Activated naive CD8-positive, alpha-beta T cell treated with anti-CD3 and anti-CD28 coated beads, Interleukin-2, amount 10 ng/mL, durations not matched to agents 7 days and 5 days (primary cell): ENCODE results near the gene CREB3L1. TPM values are rescaled to one million over a fixed set of nuclear protein-coding genes. Genes with fewer than 3 reads are reported as not detected.

Experiments used
- ATAC-seq: fragments of 150-1000 bp; cut with Tn5 transposase; one replicate; pipeline ENCODE4 v1.10.0; 2021; ENCODE audit warnings: low read depth, moderate library complexity
- POLR2A ChIA-PET: fragments of 350-600 bp; sonication (Branson Sonifier 250); formaldehyde crosslinking; loops from one replicate; lab custom pipeline; 2021; ENCODE audit warnings: antibody characterized with exemption; lab: Charles Lee
- DNase-seq: peaks from one replicate; pipeline ENCODE4 v3.0.0; 2021
- H3K27ac Mint-ChIP-seq: one replicate; pipeline ENCODE4 v1.8.0; 2022; ENCODE audit warnings: mild to moderate bottlenecking, mixed read lengths
- H3K27me3 Mint-ChIP-seq: one replicate; pipeline ENCODE4 v1.8.0; 2022; ENCODE audit warnings: mild to moderate bottlenecking, moderate library complexity, mixed read lengths
- H3K36me3 Mint-ChIP-seq: one replicate; pipeline ENCODE4 v1.8.0; 2021; ENCODE audit warnings: mild to moderate bottlenecking, mixed read lengths
- H3K4me1 Mint-ChIP-seq: one replicate; pipeline ENCODE4 v1.8.0; 2021; ENCODE audit warnings: mixed read lengths
- H3K4me3 Mint-ChIP-seq: one replicate; pipeline ENCODE4 v1.8.0; 2022; ENCODE audit warnings: mild to moderate bottlenecking, moderate library complexity, mixed read lengths
- H3K9me3 Mint-ChIP-seq: one replicate; pipeline ENCODE4 v1.8.0; 2021; ENCODE audit warnings: mixed read lengths
- total RNA-seq, 2 experiments: library from RNA; stranded (reverse); gene quantifications; one replicate each; pipeline ENCODE4 v1.2.3, GENCODE V29; 2021

The CREB3L1 gene
- total RNA-seq = not detected

DNA sequence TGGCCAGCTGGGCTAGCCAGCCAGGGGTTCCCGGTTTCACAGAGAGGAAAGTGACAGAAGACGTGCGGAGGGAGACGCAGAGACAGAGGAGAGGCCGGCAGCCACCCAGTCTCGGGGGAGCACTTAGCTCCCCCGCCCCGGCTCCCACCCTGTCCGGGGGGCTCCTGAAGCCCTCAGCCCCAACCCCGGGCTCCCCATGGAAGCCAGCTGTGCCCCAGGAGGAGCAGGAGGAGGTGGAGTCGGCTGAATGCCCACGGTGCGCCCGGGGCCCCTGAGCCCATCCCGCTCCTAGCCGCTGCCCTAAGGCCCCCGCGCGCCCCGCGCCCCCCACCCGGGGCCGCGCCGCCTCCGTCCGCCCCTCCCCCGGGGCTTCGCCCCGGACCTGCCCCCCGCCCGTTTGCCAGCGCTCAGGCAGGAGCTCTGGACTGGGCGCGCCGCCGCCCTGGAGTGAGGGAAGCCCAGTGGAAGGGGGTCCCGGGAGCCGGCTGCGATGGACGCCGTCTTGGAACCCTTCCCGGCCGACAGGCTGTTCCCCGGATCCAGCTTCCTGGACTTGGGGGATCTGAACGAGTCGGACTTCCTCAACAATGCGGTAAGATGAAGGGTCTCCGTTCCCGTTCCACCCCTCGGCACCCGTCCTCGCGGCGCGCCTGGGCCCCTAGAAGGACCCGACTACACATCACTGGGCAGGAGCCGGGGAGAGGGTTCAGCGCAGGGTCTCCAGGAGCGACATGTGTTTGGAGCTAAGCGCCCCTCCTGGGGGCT is at the start of gene CREB3L1:
Gene CREB3L1, plus strand, starts transcription at position 41 of the 765 bp plus-strand sequence. Its CDS starts 450 bp downstream, at position 491.
- no peak within 1 kb of the TSS for H3K27ac Mint-ChIP-seq
- DNase-seq = no peak
- no peak within 1 kb of the TSS for H3K4me3 Mint-ChIP-seq
- H3K36me3 Mint-ChIP-seq = no peaks in the 10 kb centered on the region
- no peak for ATAC-seq
- POLR2A ChIA-PET = interaction anchor here (0.5 kb wide), 2 partner anchors 110 to 434 kb away, joined by 3 read pairs; no protein-coding TSS in a partner anchor
- H3K9me3 Mint-ChIP-seq = no peaks in the 10 kb centered on the region
- H3K27me3 Mint-ChIP-seq = peaks cover 43% of the 10 kb centered on the region
- H3K4me1 Mint-ChIP-seq = peaks cover 5% of the 10 kb centered on the region

DNA sequence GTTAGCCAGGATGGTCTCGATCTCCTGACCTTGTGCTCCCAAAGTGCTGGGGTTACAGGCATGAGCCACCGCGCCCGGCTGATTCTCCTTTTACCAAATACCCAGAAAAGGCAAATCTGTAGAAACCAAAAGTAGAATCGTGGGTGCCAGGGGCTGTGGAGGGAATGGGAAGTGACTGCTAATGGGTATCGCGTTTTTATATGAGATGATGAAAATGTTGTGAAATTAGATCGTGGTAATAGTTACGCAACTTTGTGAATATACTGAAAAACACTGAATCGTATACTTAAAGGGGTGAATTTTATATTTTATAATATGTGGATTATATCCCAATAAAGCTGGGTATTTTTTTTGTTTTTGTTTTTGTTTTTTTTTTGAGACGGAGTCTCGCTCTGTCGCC is 48.2 kb upstream of the CREB3L1 start:
- POLR2A ChIA-PET = no interaction called here
- Mint-ChIP-seq H3K27me3 (peaks cover 35% of the 10 kb centered on the region), H3K9me3 (no peaks in the 10 kb centered on the region), H3K4me3 (no peak overlapping the region), H3K36me3 (no peaks in the 10 kb centered on the region), H3K4me1 (no peaks in the 10 kb centered on the region), H3K27ac (no peak overlapping the region)
- DNase-seq = no peak
- ATAC-seq = no peak

DNA sequence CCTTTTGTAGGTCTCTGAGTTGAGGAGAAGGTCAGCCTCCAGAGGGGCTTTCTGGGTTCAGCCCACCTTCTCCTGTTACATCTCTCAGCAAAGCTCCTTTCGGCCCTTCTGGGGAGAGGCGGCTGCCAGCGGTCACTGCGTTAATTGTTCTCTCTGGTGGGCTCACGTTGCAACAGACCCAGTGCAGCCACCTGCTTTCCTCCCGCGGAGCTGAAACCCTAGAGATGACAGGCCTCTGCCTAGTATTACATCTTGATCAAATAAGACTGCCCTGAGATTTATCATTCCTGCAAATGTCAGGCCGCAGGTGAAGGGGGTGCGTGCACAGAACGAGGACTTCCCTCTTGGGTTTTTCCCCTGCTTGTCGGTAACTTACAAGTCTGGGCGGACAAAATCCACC is 43.2 kb upstream of the CREB3L1 start:
- Mint-ChIP-seq H3K27ac (no peak overlapping the region), H3K4me3 (no peak overlapping the region), H3K36me3 (no peaks in the 10 kb centered on the region), H3K4me1 (peaks cover 13% of the 10 kb centered on the region), H3K27me3 (peaks cover 42% of the 10 kb centered on the region), H3K9me3 (no peaks in the 10 kb centered on the region)
- ATAC-seq = no peak
- no peak for DNase-seq
- POLR2A ChIA-PET = no interaction called here

DNA sequence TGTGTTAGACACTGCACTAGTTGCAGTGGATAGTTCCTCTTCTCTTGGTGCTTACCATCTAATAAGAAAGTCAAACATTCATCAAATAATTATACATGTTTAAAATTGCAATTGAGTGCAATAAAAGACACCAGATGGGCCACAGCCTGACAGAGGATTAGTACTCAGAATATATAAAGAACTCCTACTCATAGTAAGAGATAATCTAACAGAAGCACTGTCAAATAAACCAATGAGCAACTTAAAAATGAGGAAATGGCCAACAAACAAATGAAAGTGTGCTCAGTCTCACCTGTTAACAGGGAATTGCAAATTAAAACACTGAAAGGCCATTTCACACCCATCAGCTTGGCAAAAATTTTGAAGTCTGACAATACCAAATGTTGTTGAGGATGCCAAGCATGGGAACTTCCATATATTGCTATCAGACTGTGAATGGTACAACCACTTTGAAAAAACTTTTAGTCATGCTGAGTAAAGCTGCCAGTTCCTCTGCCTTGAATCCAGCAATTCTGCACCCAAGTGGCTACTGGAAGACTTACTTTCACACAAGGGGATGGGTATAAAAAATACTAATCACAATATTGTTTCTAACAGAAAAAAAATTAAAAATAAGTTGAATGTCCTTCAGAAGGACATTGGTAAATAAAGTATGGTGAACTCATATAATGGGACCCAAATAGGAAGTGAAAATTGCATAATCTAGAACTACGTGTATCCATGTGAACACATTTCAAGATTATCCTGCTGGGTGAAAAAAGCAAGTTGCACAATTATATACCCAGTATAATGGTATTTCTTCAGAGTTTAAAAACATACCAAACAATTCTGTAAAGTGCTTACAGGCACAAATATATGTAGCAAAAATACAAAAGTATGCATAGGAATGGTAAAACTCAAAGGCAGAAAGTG is 41.4 kb upstream of the CREB3L1 start:
- no peaks in the 10 kb centered on the region for H3K36me3 Mint-ChIP-seq
- H3K9me3 Mint-ChIP-seq = no peaks in the 10 kb centered on the region
- no peak for ATAC-seq
- DNase-seq = no peak
- H3K4me3 Mint-ChIP-seq = peak overlapping the region; percentile 21
- peaks cover 34% of the 10 kb centered on the region for H3K27me3 Mint-ChIP-seq
- H3K4me1 Mint-ChIP-seq = peaks cover 17% of the 10 kb centered on the region
- POLR2A ChIA-PET = no interaction called here
- no peak overlapping the region for H3K27ac Mint-ChIP-seq

DNA sequence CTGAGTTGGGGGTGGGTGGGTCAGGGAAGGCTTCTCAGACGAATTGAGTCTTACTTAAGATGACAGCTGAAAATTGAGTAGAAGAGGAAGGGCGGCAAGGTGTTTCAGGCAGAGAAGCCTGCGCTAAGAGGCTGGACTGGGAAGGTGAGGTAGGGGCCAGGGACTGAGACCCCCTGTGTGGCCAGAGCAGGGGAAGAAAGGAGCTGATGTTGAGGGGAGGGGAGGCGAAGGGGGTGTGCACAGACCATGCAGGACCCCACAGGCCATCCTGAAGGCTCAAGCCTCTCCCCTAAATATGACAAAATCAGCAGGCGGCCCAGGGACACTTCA is 40.6 kb upstream of the CREB3L1 start:
- H3K36me3 Mint-ChIP-seq = no peaks in the 10 kb centered on the region
- no peaks in the 10 kb centered on the region for H3K9me3 Mint-ChIP-seq
- peak overlapping the region; percentile 89 for H3K4me3 Mint-ChIP-seq
- ATAC-seq (no peak), DNase-seq (no peak)
- H3K4me1 Mint-ChIP-seq = peaks cover 19% of the 10 kb centered on the region
- peak overlapping the region; percentile 49 for H3K27ac Mint-ChIP-seq
- H3K27me3 Mint-ChIP-seq = peaks cover 29% of the 10 kb centered on the region
- POLR2A ChIA-PET = no interaction called here

- POLR2A ChIA-PET = interaction anchor here (1.3 to 1.7 kb wide), 3 partner anchors 71 to 115 kb away, joined by 4 to 6 read pairs (median 5); no protein-coding TSS in a partner anchor
- H3K4me1 Mint-ChIP-seq = peaks cover 24% of the 10 kb centered on the region
- H3K27me3 Mint-ChIP-seq = peaks cover 28% of the 10 kb centered on the region
- H3K27ac Mint-ChIP-seq = peak overlapping the region; percentile 80
- no peaks in the 10 kb centered on the region for H3K36me3 Mint-ChIP-seq
- ATAC-seq (peak; percentile 50), DNase-seq (peak; percentile 66)
- H3K9me3 Mint-ChIP-seq = no peaks in the 10 kb centered on the region
- H3K4me3 Mint-ChIP-seq = peak overlapping the region; percentile 89
Observed at GRCh38 chr11:46237248-46238077, 40.0 kb upstream of the CREB3L1 start.

DNA sequence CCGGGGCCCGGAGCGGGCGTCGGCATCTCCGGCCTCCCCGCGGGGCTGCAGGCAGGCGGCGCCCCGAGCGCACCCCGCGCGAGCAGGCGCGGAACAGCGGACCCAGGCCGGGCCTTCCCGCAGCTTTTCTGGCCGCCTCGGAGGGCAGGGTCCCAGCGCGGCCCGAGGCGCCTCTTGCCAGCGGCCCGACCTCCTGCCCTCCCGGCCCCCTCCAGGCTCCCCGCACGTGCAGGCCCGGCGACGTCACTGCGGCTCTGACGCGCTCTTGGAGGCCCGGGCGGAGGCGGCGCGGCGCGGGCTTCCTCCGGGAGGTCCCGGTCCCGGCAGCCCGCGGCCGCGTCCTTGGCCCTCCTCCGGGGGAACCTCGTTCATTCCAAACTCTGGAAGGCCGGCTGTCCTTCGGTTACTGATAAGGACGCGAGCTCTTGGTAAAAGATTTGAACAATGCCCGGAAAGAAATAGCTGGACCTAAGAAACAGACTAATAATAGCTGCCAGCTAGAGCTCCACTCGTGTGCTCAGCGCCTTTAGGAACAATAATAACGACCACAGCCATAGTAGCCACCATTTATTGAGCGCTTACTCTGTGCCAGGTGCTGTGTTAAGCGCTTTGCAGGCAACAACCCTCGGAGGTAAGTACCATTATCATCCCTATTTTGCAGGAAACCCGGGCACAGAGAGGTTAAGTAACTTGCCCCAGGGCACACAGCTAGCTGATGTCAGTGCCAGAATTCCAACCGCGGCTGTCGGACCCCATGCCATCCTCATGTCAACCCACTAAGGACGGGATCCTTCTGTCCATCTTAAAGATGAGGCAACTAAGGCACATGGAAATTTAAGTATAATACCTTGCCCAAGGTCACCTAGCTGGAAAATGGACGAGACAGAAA is 39.1 kb upstream of the CREB3L1 start:
- Mint-ChIP-seq H3K27ac (no peak overlapping the region), H3K9me3 (no peaks in the 10 kb centered on the region), H3K4me3 (peak overlapping the region; percentile 70), H3K4me1 (peaks cover 30% of the 10 kb centered on the region), H3K27me3 (peaks cover 21% of the 10 kb centered on the region), H3K36me3 (no peaks in the 10 kb centered on the region)
- POLR2A ChIA-PET = interaction anchor here (0.6 to 1.7 kb wide), 4 partner anchors 70 to 116 kb away, joined by 4 to 6 read pairs (median 5); no protein-coding TSS in a partner anchor
- ATAC-seq = peak; percentile 58
- peak; percentile 79 for DNase-seq

- Mint-ChIP-seq H3K27me3 (peaks cover 21% of the 10 kb centered on the region), H3K27ac (no peak overlapping the region), H3K4me3 (peak overlapping the region; percentile 70), H3K9me3 (no peaks in the 10 kb centered on the region), H3K36me3 (no peaks in the 10 kb centered on the region), H3K4me1 (peaks cover 35% of the 10 kb centered on the region)
- DNase-seq = peak; percentile 93
- POLR2A ChIA-PET = interaction anchor here (1.3 to 1.7 kb wide), 3 partner anchors 69 to 117 kb away, joined by 4 to 6 read pairs (median 5); no protein-coding TSS in a partner anchor
- ATAC-seq = peak; percentile 72
Observed at GRCh38 chr11:46238967-46239800, 38.3 kb upstream of the CREB3L1 start.

DNA sequence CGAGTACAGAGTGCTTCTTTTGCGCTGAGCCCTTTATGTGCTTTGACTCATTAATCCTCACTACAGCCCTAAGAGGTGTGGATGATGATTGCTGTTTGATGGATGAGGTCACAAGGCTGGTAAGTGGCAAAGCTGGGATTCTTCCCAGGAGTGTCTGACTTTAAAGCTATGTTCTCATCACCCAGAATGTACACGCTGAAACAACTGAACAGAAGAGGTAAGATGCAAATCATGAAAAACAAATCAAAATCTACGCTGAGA is 37.7 kb upstream of the CREB3L1 start:
- peaks cover 38% of the 10 kb centered on the region for H3K4me1 Mint-ChIP-seq

DNA sequence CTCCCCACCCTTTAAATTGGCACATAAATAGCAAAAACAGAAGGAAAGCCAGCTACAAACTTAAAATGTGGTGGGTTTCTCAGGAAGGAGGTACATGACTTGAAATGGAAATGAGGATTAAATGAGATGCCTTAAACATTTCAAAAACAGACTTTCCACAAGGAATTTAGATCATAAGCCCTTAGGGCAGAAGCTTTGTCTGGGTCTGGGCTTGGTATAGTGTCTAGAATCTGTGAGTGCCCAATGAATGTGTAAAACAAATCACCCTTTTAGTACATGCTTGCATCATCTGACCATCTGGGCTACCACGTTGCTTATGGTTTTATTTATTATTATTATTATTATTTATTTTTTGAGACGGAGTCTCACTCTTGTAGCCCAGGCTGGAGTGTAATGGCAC is 37.1 kb upstream of the CREB3L1 start:
- POLR2A ChIA-PET = no interaction called here
- no peak for ATAC-seq
- no peak overlapping the region for H3K27ac Mint-ChIP-seq
- H3K36me3 Mint-ChIP-seq = no peaks in the 10 kb centered on the region
- no peak for DNase-seq
- H3K9me3 Mint-ChIP-seq = no peaks in the 10 kb centered on the region
- peaks cover 38% of the 10 kb centered on the region for H3K4me1 Mint-ChIP-seq
- no peak overlapping the region for H3K4me3 Mint-ChIP-seq
- peaks cover 11% of the 10 kb centered on the region for H3K27me3 Mint-ChIP-seq

More for the DNA sequence above, 37.7 kb upstream of the CREB3L1 start:
- POLR2A ChIA-PET = no interaction called here
- Mint-ChIP-seq H3K4me3 (no peak overlapping the region), H3K27ac (no peak overlapping the region), H3K36me3 (no peaks in the 10 kb centered on the region), H3K27me3 (peaks cover 17% of the 10 kb centered on the region), H3K9me3 (no peaks in the 10 kb centered on the region)
- ATAC-seq (no peak), DNase-seq (no peak)

GRCh38 chr11:46240861-46241260 is 36.6 kb upstream of the CREB3L1 start:
- ATAC-seq (no peak), DNase-seq (no peak)
- no peak overlapping the region for H3K4me3 Mint-ChIP-seq
- H3K36me3 Mint-ChIP-seq = no peaks in the 10 kb centered on the region
- peaks cover 38% of the 10 kb centered on the region for H3K4me1 Mint-ChIP-seq
- H3K27ac Mint-ChIP-seq = no peak overlapping the region
- POLR2A ChIA-PET = interaction anchor here (1.5 to 1.6 kb wide), 2 partner anchors 75 to 78 kb away, joined by 3 read pairs; no protein-coding TSS in a partner anchor
- H3K9me3 Mint-ChIP-seq = no peaks in the 10 kb centered on the region
- peaks cover 10% of the 10 kb centered on the region for H3K27me3 Mint-ChIP-seq
